Activated CD4-positive, alpha-beta T cell treated with anti-CD3 and anti-CD28 coated beads, Interleukin-2, amount 50 U/mL, for 4 hours (primary cell): ENCODE data around the gene RHOB.
"Not testable (repeated sequence)": the region's sequence is repeated elsewhere in the genome, so short reads cannot be mapped to it uniquely, and the experiment has no call there.

Experiments used
- DNase-seq, 2 experiments: peaks; one replicate each; pipeline ENCODE4 v3.0.0-alpha.2; 2020

Gene RHOB

GRCh38 chr2:20446917-20447436, at the start of gene RHOB:
Gene RHOB (plus strand): TSS chr2:20447074. CDS start chr2:20447466, 392 bp downstream.
- peak; percentile 79 to 83 for DNase-seq

- DNase-seq, result no peak
Observed at GRCh38 chr2:20397811-20398447, 48.9 kb upstream of the RHOB start.

GRCh38 chr2:20398956-20399567, 47.8 kb upstream of the RHOB start:
- DNase-seq, result no peak

- no peak for DNase-seq
Observed at GRCh38 chr2:20400306-20400705, 46.6 kb upstream of the RHOB start.

GRCh38 chr2:20400787-20401488, 45.9 kb upstream of the RHOB start:
- no peak for DNase-seq

GRCh38 chr2:20401489-20401835, 45.4 kb upstream of the RHOB start:
- DNase-seq, result no peak

- DNase-seq, result no peak
Observed at GRCh38 chr2:20403774-20404312, 43.0 kb upstream of the RHOB start.

GRCh38 chr2:20404950-20405349, 41.9 kb upstream of the RHOB start:
- no peak for DNase-seq

GRCh38 chr2:20409039-20409438, 37.8 kb upstream of the RHOB start:
- no peak for DNase-seq

- no peak for DNase-seq
Observed at GRCh38 chr2:20410556-20411277, 36.2 kb upstream of the RHOB start.

GRCh38 chr2:20411361-20411894, 35.4 kb upstream of the RHOB start:
- DNase-seq, result peak; percentile 66 to 73

GRCh38 chr2:20414806-20415205, 32.1 kb upstream of the RHOB start:
- no peak for DNase-seq

- DNase-seq, result no peak
Observed at GRCh38 chr2:20415511-20415918, 31.4 kb upstream of the RHOB start.

GRCh38 chr2:20416723-20417122, 30.2 kb upstream of the RHOB start:
- no peak for DNase-seq

- not testable (repeated sequence) for DNase-seq
Observed at GRCh38 chr2:20417230-20417821, 29.5 kb upstream of the RHOB start.

- DNase-seq, result no peak
Observed at GRCh38 chr2:20418519-20418918, 28.4 kb upstream of the RHOB start.

GRCh38 chr2:20419007-20419576, 27.8 kb upstream of the RHOB start:
- DNase-seq, result no peak

GRCh38 chr2:20419752-20420151, 27.1 kb upstream of the RHOB start:
- no peak for DNase-seq

- no peak for DNase-seq
Observed at GRCh38 chr2:20421336-20421987, 25.4 kb upstream of the RHOB start.

- DNase-seq, result no peak
Observed at GRCh38 chr2:20421988-20422370, 24.9 kb upstream of the RHOB start.
